ENCODE measurements around the gene CLEC14A.

GRCh38 chr14:38213001-38213400 is 42.9 kb downstream of the CLEC14A start:
- TF ChIP-seq ZNF561 (CRISPR knock-in tag; conservative IDR thresholded peaks at IDR 0.05) = no peak
- TF ChIP-seq TFAP4 (CRISPR knock-in tag; IDR thresholded peaks at IDR 0.05; ENCODE audit: borderline replicate concordance) = no peak
- no peak for TF ChIP-seq TAF1 (IDR thresholded peaks at IDR 0.05; ENCODE audit: control insufficient read depth, extremely low read depth, insufficient read depth, low read length, severe bottlenecking)
- TF ChIP-seq, protein P1, sequence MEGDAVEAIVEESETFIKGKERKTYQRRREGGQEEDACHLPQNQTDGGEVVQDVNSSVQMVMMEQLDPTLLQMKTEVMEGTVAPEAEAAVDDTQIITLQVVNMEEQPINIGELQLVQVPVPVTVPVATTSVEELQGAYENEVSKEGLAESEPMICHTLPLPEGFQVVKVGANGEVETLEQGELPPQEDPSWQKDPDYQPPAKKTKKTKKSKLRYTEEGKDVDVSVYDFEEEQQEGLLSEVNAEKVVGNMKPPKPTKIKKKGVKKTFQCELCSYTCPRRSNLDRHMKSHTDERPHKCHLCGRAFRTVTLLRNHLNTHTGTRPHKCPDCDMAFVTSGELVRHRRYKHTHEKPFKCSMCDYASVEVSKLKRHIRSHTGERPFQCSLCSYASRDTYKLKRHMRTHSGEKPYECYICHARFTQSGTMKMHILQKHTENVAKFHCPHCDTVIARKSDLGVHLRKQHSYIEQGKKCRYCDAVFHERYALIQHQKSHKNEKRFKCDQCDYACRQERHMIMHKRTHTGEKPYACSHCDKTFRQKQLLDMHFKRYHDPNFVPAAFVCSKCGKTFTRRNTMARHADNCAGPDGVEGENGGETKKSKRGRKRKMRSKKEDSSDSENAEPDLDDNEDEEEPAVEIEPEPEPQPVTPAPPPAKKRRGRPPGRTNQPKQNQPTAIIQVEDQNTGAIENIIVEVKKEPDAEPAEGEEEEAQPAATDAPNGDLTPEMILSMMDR (IDR thresholded peaks at IDR 0.05 in 2 of 3, conservative IDR thresholded peaks at IDR 0.05 in 1 of 3; ENCODE audit: insufficient read depth in 2 of 3, low read depth in 1 of 3, low read length in 3 of 3) = no peak
- no peak for TF ChIP-seq PHF8 (IDR thresholded peaks at IDR 0.05; ENCODE audit: borderline replicate concordance, low read length)
- TF ChIP-seq SMARCA5 (IDR thresholded peaks at IDR 0.05) = no peak
- TF ChIP-seq COPS2 (conservative IDR thresholded peaks at IDR 0.05) = no peak
- TF ChIP-seq, protein P2, sequence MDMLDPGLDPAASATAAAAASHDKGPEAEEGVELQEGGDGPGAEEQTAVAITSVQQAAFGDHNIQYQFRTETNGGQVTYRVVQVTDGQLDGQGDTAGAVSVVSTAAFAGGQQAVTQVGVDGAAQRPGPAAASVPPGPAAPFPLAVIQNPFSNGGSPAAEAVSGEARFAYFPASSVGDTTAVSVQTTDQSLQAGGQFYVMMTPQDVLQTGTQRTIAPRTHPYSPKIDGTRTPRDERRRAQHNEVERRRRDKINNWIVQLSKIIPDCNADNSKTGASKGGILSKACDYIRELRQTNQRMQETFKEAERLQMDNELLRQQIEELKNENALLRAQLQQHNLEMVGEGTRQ (CRISPR knock-in tag; IDR thresholded peaks at IDR 0.05) = no peak
- no peak for TF ChIP-seq RAD21 (CRISPR knock-in tag; conservative IDR thresholded peaks at IDR 0.05 in 1 of 2, IDR thresholded peaks at IDR 0.05 in 1 of 2)
- TF ChIP-seq ZNF3 (CRISPR knock-in tag; IDR thresholded peaks at IDR 0.05) = no peak
- TF ChIP-seq VEZF1 (CRISPR knock-in tag; IDR thresholded peaks at IDR 0.05) = no peak
- no peak for TF ChIP-seq TGIF2 (CRISPR knock-in tag; IDR thresholded peaks at IDR 0.05)
